Astrocyte (in vitro differentiated cells and primary cell): ENCODE measurements around the gene ETV6.

Source experiments
- EZH2 ChIP-seq: IDR thresholded peaks from 2 replicates; pipeline ENCODE4 v1.6.1; 2012; ENCODE audit warnings: mild to moderate bottlenecking, low read length, inconsistent platforms; ENCODE audit not compliant: insufficient read depth
- TF ChIP-seq, protein P1 (sequence below): IDR thresholded peaks from 2 replicates; pipeline ENCODE4 v1.5.1; 2011; ENCODE audit warnings: low read depth, mild to moderate bottlenecking, inconsistent platforms, low read length, moderate library complexity; ENCODE audit not compliant: insufficient read depth

DNA sequence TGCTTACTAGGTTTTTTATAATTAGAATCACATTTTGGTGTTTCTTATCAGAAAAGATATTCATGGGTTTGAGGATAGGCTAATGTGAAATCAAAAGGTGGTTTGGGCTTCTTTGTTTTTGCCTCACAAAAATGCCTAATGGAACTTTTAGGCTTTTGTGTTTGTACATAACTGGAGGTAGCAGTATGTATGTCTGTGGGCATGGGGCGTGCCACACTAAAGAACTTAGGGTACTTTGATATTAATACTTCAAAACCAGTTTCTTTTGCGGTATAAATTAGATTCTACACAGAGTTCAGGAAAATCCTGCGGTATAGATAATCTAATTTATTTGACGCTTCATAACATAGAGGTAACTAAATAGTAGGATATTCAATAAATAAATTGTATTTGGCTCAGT, 1.9 kb downstream of the ETV6 start:
- TF ChIP-seq, protein P1, sequence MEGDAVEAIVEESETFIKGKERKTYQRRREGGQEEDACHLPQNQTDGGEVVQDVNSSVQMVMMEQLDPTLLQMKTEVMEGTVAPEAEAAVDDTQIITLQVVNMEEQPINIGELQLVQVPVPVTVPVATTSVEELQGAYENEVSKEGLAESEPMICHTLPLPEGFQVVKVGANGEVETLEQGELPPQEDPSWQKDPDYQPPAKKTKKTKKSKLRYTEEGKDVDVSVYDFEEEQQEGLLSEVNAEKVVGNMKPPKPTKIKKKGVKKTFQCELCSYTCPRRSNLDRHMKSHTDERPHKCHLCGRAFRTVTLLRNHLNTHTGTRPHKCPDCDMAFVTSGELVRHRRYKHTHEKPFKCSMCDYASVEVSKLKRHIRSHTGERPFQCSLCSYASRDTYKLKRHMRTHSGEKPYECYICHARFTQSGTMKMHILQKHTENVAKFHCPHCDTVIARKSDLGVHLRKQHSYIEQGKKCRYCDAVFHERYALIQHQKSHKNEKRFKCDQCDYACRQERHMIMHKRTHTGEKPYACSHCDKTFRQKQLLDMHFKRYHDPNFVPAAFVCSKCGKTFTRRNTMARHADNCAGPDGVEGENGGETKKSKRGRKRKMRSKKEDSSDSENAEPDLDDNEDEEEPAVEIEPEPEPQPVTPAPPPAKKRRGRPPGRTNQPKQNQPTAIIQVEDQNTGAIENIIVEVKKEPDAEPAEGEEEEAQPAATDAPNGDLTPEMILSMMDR: no peak
- TF ChIP-seq EZH2: no peak
